Measurements from ENCODE around the gene C3orf18.

C3orf18 gene

DNA sequence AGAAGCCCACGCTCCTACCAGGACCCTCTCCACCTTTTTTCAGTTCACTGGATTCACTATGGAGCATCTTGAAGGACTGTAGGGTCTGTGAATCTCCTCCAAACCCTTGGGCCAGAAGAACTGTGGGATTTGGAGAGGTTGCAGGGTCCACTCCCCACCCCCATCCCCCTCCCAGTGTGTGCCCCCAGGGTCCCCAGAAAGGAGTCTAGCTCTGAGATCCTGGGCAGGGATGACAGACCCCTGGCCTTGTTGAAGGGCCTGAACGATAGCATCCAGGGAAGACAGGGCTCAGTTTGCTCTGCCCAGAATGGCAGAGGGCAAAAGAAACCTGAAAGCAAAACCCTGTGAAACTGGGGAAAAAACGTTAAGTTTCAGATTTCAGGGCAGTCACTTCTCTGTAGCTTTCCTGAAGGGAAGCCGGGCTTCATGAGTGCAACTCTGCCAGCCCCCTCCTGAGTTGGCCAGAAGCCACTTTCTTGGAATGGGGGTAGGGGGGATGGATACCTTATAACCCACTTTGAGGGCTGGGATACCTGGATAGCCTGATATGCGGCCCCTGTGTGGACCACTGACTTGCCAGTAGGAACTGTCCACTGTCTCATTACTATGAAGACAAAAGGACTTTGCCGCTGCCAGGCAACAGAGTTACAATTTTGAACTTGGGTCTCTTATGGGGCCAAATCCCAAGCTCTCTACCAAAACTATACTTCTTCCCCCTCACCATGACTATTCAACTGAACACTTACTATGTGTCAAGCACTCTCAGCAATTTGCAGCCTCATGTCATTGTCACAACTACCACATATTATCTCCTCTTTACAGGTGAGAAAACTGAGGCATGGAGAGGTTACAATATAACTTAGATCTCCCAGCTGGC is 45.7 kb upstream of the C3orf18 start:
- no peaks in the 10 kb centered on the region for H3K27me3 ChIP-seq (ENCODE audit: control insufficient read depth in 1 of 2, insufficient read depth in 1 of 2, low read length in 2 of 2)
- no peak overlapping the region for H2AK5ac ChIP-seq (ENCODE audit: low read length, severe bottlenecking)
- H2AFZ ChIP-seq (ENCODE audit: low read depth, low read length), result no peak overlapping the region
- no peaks in the 10 kb centered on the region for H3K9me3 ChIP-seq (ENCODE audit: control insufficient read depth, low read length)
- H3K23ac ChIP-seq (ENCODE audit: low read length in 2 of 2), result no peak overlapping the region
- no peak overlapping the region for H3K27ac ChIP-seq (ENCODE audit: low read length, poor library complexity, severe bottlenecking)
- H3K9ac ChIP-seq (ENCODE audit: low read length), result peak overlapping the region; percentile 78
- H3K36me3 ChIP-seq (ENCODE audit: control insufficient read depth in 1 of 2, insufficient read depth in 2 of 2, low read depth in 1 of 2, low read length in 2 of 2), result peaks cover under 1 to 3% of the 10 kb centered on the region in 2 experiments
- peak overlapping the region in 1 of 2 experiments; percentile 87 for H3K4me3 ChIP-seq (ENCODE audit: insufficient read depth in 1 of 2, low read depth in 1 of 2, low read length in 2 of 2)
- 69% methylated on average over 5 of the region's 6 CpGs for WGBS
- peak overlapping the region; percentile 49 for H2BK15ac ChIP-seq (ENCODE audit: low read depth, poor library complexity, severe bottlenecking)
- no peak overlapping the region for H2BK5ac ChIP-seq (ENCODE audit: low read depth, low read length, poor library complexity, severe bottlenecking)
- H3K79me1 ChIP-seq (replicated peaks; ENCODE audit: low read length, poor library complexity, severe bottlenecking), result peaks cover 27% of the 10 kb centered on the region
- peak overlapping the region; percentile 45 for H2BK120ac ChIP-seq (ENCODE audit: low read depth, low read length)
- H2BK12ac ChIP-seq (ENCODE audit: low read length in 2 of 2), result peak overlapping the region in 1 of 2 experiments; percentile 21
- DNase-seq, result no peak
- H3K4ac ChIP-seq (ENCODE audit: low read depth in 1 of 2, low read length in 2 of 2), result no peak overlapping the region
- peak overlapping the region in 1 of 2 experiments; percentile 6 for H3K18ac ChIP-seq (ENCODE audit: low read depth in 1 of 2, low read length in 2 of 2)
- no peak overlapping the region for H3K4me2 ChIP-seq (ENCODE audit: low read length, poor library complexity, severe bottlenecking)
- peaks cover 30% of the 10 kb centered on the region for H3K4me1 ChIP-seq (ENCODE audit: control insufficient read depth, insufficient read depth, low read depth, low read length)
- no peak overlapping the region for H4K8ac ChIP-seq (ENCODE audit: low read length)
- no peak overlapping the region for H4K91ac ChIP-seq (ENCODE audit: low read length)
- no peak overlapping the region for H3K14ac ChIP-seq (ENCODE audit: low read length in 2 of 2)

DNA sequence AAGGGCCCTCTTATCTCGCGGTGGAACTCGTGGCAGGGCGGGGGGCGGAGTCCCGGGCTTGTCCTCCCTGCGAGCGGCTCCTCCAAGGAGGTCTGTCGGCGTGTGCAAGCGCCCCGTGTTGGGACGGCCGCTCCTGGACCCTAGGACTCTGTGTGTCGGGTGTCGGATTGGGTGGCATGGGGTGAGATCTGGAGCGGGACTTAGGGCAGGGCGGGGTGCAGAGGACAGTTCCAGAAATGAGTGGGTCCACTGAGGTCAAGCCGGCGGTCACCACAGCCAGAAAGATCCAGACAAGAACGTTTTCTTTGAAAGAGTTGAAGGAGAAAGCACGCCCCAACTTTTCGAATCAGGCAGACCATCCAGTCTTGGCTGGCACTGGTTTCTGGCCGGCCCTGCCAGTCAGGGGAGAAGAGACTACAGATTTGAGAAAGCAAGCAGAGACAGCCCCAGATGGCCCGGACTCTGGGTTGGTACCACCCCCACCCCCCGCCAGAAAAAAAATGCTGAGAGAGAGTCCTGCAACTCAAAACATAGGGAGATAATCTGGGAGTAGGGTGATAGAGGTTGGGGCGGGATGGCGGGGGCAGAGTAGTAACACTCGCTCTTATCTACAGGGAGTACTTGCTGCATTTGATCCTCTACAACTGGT is 44.8 kb upstream of the C3orf18 start:
- H3K4me1 ChIP-seq (ENCODE audit: control insufficient read depth, insufficient read depth, low read depth, low read length), result peaks cover 26% of the 10 kb centered on the region
- peak overlapping the region; percentile 75 for H3K4me2 ChIP-seq (ENCODE audit: low read length, poor library complexity, severe bottlenecking)
- peak overlapping the region; percentile 66 to 71 for H3K18ac ChIP-seq (ENCODE audit: low read depth in 1 of 2, low read length in 2 of 2)
- H3K27me3 ChIP-seq (ENCODE audit: control insufficient read depth in 1 of 2, insufficient read depth in 1 of 2, low read length in 2 of 2), result no peaks in the 10 kb centered on the region
- peak overlapping the region; percentile 86 for H4K91ac ChIP-seq (ENCODE audit: low read length)
- H2AK5ac ChIP-seq (ENCODE audit: low read length, severe bottlenecking), result no peak overlapping the region
- H2BK15ac ChIP-seq (ENCODE audit: low read depth, poor library complexity, severe bottlenecking), result peak overlapping the region; percentile 77
- no peak overlapping the region for H2BK5ac ChIP-seq (ENCODE audit: low read depth, low read length, poor library complexity, severe bottlenecking)
- H3K9ac ChIP-seq (ENCODE audit: low read length), result peak overlapping the region; percentile 78
- H3K9me3 ChIP-seq (ENCODE audit: control insufficient read depth, low read length), result no peaks in the 10 kb centered on the region
- peak overlapping the region; percentile 16 for H3K27ac ChIP-seq (ENCODE audit: low read length, poor library complexity, severe bottlenecking)
- H3K4ac ChIP-seq (ENCODE audit: low read depth in 1 of 2, low read length in 2 of 2), result peak overlapping the region in 1 of 2 experiments; percentile 64
- WGBS, result 11% methylated on average over 29 of the region's 29 CpGs
- H3K23ac ChIP-seq (ENCODE audit: low read length in 2 of 2), result no peak overlapping the region
- DNase-seq, result no peak
- peaks cover 9 to 12% of the 10 kb centered on the region in 2 experiments for H3K36me3 ChIP-seq (ENCODE audit: control insufficient read depth in 1 of 2, insufficient read depth in 2 of 2, low read depth in 1 of 2, low read length in 2 of 2)
- no peak overlapping the region for H3K14ac ChIP-seq (ENCODE audit: low read length in 2 of 2)
- H2BK120ac ChIP-seq (ENCODE audit: low read depth, low read length), result no peak overlapping the region
- H3K79me1 ChIP-seq (replicated peaks; ENCODE audit: low read length, poor library complexity, severe bottlenecking), result peaks cover 26% of the 10 kb centered on the region
- peak overlapping the region; percentile 69 for H4K8ac ChIP-seq (ENCODE audit: low read length)
- H3K4me3 ChIP-seq (ENCODE audit: insufficient read depth in 1 of 2, low read depth in 1 of 2, low read length in 2 of 2), result peak overlapping the region; percentile 57 to 87
- H2AFZ ChIP-seq (ENCODE audit: low read depth, low read length), result peak overlapping the region; percentile 20
- peak overlapping the region; percentile 45 to 56 for H2BK12ac ChIP-seq (ENCODE audit: low read length in 2 of 2)

DNA sequence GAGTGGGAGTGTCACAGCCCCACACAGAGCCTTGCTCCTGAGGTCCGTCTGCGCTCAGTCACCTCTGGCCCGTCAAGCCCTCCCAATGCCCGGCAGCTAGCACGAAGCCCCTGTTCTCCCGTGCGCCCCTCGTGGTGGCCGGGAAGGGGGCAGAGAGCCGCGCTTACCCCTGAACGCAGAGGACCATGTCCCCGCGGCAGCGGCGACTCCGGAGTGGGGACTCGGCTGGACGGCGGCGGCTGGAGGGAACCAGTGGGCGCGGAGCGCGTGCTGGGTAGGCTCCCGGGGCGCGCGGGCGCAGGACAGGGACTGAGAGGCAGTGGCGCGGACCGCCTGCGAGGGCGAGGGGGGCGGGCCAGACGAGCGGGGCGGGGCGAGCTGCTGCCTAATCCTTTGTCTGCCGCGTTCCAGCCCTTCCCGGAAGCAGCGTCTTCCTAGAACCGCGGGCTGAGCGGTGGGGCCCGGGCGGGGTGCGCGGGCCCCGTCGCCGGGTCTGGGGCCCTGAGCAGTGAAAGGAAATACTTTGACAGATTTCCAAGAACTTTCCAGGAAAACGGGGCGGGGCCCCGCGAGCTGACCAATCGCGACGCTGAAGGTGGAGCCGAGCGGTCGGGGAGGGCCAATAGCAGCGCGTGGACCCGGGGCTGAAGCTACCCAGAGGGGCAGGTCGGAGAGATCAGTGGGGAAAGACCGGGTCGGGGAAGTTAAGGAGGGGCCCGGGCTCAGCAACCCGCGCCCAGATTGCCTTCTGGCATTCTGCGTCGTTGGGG is 44.1 kb upstream of the C3orf18 start, which contains the start of gene CISH:
TSS of gene CISH (minus strand) at position 311 of the 770 bp plus-strand sequence. CDS start at position 187, 124 bp downstream.
- H3K79me1 ChIP-seq (replicated peaks; ENCODE audit: low read length, poor library complexity, severe bottlenecking), result peaks cover 29% of the 10 kb centered on the region
- peaks cover 16 to 19% of the 10 kb centered on the region in 2 experiments for H3K36me3 ChIP-seq (ENCODE audit: control insufficient read depth in 1 of 2, insufficient read depth in 2 of 2, low read depth in 1 of 2, low read length in 2 of 2)
- WGBS, result under 1% methylated on average over 68 of the region's 75 CpGs

More for the DNA sequence above, 44.1 kb upstream of the C3orf18 start, which contains the start of gene CISH:
- Histone ChIP-seq H3K4me3 (ENCODE audit: insufficient read depth in 1 of 2, low read depth in 1 of 2, low read length in 2 of 2) (peak within 1 kb of the TSS; percentile 70 to 87), H2BK15ac (ENCODE audit: low read depth, poor library complexity, severe bottlenecking) (peak within 1 kb of the TSS; percentile 77), H3K23ac (ENCODE audit: low read length in 2 of 2) (peak within 1 kb of the TSS in 1 of 2 experiments; percentile 36), H3K14ac (ENCODE audit: low read length in 2 of 2) (peak within 1 kb of the TSS in 1 of 2 experiments; percentile 77), H2AFZ (ENCODE audit: low read depth, low read length) (peak within 1 kb of the TSS; percentile 20), H2BK120ac (ENCODE audit: low read depth, low read length) (peak within 1 kb of the TSS; percentile 71), H3K4me2 (ENCODE audit: low read length, poor library complexity, severe bottlenecking) (peak within 1 kb of the TSS; percentile 75), H2BK5ac (ENCODE audit: low read depth, low read length, poor library complexity, severe bottlenecking) (peak within 1 kb of the TSS; percentile 88), H4K8ac (ENCODE audit: low read length) (peak within 1 kb of the TSS; percentile 88), H3K4me1 (ENCODE audit: control insufficient read depth, insufficient read depth, low read depth, low read length) (peaks cover 27% of the 10 kb centered on the region), H3K27me3 (ENCODE audit: control insufficient read depth in 1 of 2, insufficient read depth in 1 of 2, low read length in 2 of 2) (no peaks in the 10 kb centered on the region), H2AK5ac (ENCODE audit: low read length, severe bottlenecking) (peak within 1 kb of the TSS; percentile 34), H3K18ac (ENCODE audit: low read depth in 1 of 2, low read length in 2 of 2) (peak within 1 kb of the TSS; percentile 74 to 84), H3K9ac (ENCODE audit: low read length) (peak within 1 kb of the TSS; percentile 84), H4K91ac (ENCODE audit: low read length) (peak within 1 kb of the TSS; percentile 86), H3K9me3 (ENCODE audit: control insufficient read depth, low read length) (no peaks in the 10 kb centered on the region), H3K27ac (ENCODE audit: low read length, poor library complexity, severe bottlenecking) (peak within 1 kb of the TSS; percentile 16), H3K4ac (ENCODE audit: low read depth in 1 of 2, low read length in 2 of 2) (peak within 1 kb of the TSS; percentile 64 to 74), H2BK12ac (ENCODE audit: low read length in 2 of 2) (peak within 1 kb of the TSS; percentile 56 to 77)
- DNase-seq, result peak; percentile 98
